Hepatic stellate cell (primary cell): ENCODE results near the gene MALL.
"Not testable (repeated sequence)": the region's sequence is repeated elsewhere in the genome, so short reads cannot be mapped to it uniquely, and the experiment has no call there.

Experiments
- DNase-seq: peaks from one replicate; pipeline ENCODE4 v3.0.0; 2011; ENCODE audit warnings: low spot score

MALL gene

DNA sequence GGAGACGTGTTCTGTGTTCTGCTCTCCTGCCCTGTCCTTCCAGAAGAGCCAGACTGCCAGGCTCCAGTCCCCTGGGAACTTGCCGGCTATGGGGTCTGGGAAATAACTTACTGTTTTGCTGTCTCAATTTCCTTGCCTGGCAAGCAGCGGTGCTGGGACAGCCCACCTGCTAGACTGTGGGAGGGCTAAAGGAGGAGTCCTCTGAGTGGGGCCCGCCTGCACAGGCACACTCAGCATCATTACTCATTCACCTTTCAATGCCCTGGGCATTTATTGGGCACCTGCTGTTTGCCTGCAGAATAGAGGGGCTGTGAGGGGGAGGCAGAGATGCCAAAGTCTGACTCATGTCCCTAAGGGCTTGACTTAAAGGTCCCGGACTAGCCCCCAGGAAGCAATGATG lies 65.4 kb downstream of the MALL start:
- DNase-seq: not testable (repeated sequence)

DNA sequence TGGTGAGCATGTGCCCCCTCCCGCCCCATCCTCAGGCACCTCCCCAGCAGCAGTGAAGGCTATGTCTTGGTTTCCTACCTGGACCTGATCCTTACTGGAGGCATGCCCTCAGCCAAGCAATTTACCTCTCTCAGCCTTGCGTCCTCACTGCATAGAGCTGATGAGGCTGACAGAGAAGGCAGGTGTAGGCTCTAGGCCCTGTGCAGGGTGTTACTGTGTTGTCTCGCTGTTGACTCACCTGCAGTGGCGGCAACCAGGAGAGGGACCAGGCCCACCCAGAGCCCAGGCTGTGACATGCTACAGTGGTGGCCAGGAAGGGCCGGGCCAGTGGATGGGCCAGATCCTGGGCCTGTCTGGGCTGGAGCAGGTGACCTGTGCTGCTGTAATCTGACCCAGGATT lies 65.9 kb downstream of the MALL start:
- DNase-seq: not testable (repeated sequence)

DNA sequence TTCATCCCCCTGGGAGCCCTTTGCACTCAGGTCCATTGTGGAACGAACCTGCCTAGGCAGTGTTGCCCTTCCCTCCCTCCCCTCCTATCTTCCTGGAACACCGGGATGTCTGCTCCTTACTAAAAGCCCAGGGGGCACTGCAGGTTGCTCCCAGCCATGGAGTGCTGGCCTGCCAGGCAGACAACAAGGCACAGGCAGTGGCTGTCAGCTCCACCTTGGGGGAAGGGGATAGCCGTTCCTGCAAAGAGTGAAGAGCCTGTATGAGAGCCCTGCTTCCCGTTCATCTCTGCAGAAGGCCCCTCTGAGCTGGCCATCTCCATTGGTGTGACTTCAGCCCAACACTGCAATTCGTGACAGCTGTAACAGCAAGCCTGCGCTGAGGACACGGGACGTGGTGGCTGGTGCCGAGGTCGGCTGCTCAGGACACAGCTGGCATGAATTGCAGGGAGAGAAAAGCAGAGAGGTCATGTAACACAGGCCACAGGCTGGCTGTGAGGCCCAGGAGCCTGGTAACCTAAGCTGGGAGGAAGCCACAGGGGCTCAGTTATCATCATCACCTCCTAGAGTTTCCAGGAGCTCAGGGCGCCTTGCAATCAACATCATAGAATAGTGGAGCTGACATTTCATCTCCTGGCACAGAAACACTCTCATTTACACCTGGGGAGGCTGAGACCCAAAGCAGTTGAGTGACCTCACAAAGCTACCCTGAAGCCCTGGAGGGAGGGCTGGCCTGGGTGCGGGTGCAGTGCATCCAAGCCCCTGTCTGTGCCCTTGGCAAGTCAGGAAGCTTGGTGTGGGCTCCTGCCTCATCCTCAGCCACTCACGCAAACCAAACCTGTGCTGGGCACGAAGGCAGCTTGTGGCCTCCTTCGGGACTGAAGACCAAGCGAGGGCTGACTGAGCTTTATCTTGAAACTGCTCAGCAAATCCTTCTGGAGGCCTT lies 67.1 kb downstream of the MALL start:
- DNase-seq: not testable (repeated sequence)

DNA sequence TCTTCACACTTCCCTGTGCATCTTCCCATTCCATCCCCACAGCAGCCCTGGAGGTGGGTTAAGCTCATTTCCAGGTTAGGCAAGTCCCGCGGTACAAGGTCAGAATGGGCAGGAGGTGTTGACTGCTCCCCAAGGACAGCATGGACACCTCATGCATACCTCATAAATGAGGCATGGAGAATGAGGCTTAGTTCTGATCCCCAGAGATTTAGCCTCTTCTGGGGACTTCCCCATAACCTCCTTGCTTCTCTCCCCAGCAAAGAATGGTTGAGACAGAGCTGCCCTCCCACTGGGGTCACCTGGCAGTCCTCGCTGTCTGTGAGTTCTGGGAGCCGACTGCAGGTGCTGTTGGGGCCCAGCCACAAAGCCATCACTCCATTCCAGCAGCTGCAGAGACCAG lies 68.4 kb downstream of the MALL start:
- DNase-seq: not testable (repeated sequence)

DNA sequence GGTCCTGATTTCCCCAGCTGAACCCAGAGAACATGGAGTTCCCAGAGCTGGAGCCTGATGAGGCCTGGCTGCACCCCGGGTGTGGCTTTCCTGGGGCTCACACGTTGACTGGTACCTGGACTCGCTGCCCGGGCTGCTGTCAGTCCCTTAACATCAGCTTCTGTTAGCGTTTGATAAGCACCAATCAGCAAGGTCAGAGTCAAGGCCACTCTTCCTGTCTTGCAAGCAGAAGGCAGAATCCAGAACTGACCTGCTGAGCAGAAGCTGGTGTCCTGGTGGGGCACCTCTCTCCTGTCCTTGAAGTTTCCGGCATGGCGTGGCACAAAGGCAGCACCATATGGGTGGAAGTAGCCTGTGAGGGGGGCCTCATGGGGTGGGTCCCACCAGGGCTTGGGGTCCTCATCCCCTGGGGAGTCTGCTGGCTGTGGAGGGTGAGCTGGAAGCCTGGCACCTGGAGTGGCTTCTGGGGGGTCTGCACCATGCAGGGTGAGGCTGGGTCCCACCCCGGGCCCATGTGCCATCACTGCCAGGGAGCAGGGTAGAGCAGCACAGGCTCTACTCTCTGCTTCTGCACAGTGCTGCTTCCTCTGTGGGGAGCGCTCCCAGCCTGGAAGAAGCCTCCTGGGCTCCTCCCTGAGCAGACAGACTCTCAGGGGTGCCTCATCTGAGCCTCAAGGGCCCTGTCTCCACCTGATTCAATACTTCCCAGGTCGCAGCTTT lies 73.5 kb downstream of the MALL start:
- not testable (repeated sequence) for DNase-seq

DNA sequence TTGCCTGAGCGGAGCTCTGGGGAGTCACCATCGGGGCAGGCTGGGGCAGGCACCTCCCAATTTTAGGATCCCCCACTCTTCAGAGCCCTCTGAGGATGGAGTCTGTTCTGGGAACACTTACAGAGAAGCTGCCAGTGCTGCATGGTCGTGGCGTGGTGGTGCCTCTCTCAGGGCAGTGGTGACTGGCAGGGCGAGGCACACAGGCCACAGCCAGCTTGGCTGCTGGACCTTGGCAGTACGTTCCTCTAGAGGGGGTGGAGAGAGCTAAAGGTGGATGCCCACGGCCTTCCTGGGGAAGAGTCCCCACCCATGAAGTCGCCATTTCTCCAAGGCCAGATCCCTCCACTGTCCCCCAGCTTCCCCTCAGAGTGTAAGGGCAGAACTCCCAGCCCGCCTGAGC lies 78.3 kb downstream of the MALL start:
- DNase-seq: not testable (repeated sequence)

DNA sequence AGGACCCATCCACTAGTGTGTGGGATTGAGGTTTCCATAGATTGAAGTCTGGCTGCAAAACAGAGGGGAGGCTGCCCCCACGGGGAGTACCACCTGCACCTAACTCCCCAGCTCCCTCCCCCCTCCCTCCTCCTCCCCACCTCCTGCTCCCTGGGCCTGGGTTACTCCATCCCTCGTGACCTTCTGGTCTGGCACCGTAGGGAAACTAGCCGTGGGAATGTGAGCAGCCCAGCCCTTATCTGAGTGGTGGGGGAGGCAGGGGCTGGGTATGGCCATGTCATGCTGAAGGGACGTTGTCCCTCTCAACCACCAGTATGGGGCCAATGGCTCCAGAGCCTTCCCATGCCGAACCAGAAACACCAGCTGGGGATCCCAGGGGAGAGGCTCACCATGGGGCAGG lies 80.2 kb downstream of the MALL start:
- DNase-seq: not testable (repeated sequence)

DNA sequence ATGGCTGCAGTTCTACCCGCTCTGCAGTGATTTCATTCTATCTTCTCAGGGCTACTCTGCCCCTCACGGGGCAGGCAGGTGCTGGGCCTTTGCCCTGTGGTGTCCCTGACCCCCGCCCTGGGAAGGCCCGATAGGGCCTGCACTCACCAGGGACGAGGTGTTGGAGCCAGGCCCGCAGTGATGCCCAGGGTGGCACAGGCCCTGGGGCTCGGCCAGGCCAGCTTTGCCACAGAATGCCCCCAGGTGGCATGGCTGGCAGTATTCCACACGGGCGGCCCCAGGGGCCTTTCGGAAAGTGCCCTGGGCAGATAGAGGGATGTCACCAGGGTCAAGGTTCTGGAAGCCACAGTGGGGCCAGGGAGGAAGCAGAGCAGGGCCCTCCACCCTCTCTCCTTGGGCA lies 80.7 kb downstream of the MALL start:
- DNase-seq: not testable (repeated sequence)
